ENCODE measurements around the gene PRPS1L1.

DNA sequence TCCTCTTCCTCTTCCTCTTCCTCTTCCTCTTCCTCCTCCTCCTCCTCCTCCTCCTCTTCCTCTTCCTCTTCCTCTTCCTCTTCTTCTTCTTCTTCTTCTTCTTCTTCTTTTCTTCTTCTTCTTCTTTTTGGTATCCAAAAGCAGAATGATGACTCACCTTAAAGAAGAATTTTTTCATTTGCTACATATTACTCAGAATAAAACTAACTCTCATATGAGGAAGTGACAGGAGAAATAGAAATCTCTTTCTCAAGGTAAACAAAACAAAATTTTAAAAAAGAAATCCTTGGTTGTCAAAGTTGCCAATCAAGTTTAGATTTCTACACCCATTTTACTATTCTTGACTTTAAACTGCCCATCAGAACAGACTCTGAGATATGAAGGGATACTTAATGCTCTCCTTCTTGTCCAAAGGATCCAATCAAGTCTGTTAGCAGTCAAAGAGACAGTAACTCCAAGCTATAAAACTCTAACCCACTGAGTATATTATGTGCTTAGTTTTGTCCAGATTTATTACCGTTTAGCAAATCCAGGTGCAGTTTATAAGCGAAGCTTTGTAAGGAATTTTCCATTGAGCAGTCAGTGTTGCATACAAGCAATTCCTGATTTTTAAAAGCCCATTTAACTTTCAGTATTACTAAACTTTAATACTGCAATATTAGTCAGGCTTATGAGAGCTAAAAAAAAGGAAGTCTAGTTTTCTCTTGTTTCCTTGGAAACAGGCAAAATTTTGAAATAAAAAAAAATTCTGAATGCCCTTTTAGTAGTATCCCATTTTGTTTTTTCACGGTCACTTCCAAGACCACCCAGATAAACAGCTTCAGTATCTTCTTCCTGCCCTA is 44.2 kb downstream of the PRPS1L1 start:
- TF ChIP-seq EZH2phosphoT487 (IDR thresholded peaks at IDR 0.05; ENCODE audit: borderline replicate concordance, low read depth) (no peak), YY1 (IDR thresholded peaks at IDR 0.05; ENCODE audit: low read depth) (no peak), GABPA (IDR thresholded peaks at IDR 0.05; ENCODE audit: low read depth) (no peak), FOXJ3 (CRISPR knock-in tag; IDR thresholded peaks at IDR 0.05) (no peak), EP300 (IDR thresholded peaks at IDR 0.05; ENCODE audit: borderline replicate concordance in 1 of 2, low read depth in 1 of 2, low read length in 1 of 2) (no peak)
- TF ChIP-seq, protein P1, sequence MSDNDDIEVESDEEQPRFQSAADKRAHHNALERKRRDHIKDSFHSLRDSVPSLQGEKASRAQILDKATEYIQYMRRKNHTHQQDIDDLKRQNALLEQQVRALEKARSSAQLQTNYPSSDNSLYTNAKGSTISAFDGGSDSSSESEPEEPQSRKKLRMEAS (IDR thresholded peaks at IDR 0.05; ENCODE audit: low read depth) = no peak
